Activated CD4-positive, alpha-beta T cell treated with anti-CD3 and anti-CD28 coated beads, Interleukin-2, Interleukin-4, amounts not matched to agents 100 ng/mL and 50 ng/mL, durations not matched to agents 16 hours and 8 hours (primary cell): ENCODE measurements around the gene CNTD1.
"Not testable (repeated sequence)": the region's sequence is repeated elsewhere in the genome, so short reads cannot be mapped to it uniquely, and the experiment has no call there.

Experiments
- DNase-seq: peaks from one replicate; pipeline ENCODE4 v3.0.0-alpha.2; 2020; ENCODE audit warnings: low spot score

Gene CNTD1, protein sequence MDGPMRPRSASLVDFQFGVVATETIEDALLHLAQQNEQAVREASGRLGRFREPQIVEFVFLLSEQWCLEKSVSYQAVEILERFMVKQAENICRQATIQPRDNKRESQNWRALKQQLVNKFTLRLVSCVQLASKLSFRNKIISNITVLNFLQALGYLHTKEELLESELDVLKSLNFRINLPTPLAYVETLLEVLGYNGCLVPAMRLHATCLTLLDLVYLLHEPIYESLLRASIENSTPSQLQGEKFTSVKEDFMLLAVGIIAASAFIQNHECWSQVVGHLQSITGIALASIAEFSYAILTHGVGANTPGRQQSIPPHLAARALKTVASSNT

GRCh38 chr17:42798383-42799380, at the start of gene CNTD1, which contains the start of gene COA3:
Gene CNTD1 (plus strand): TSS chr17:42798861. CDS start chr17:42799068, 207 bp downstream.
Gene COA3 (minus strand): TSS chr17:42798704. CDS start chr17:42798681, 23 bp downstream.
- peak; percentile 87 for DNase-seq

- DNase-seq, result no peak
Observed at GRCh38 chr17:42748908-42749798, 49.5 kb upstream of the CNTD1 start.

DNA sequence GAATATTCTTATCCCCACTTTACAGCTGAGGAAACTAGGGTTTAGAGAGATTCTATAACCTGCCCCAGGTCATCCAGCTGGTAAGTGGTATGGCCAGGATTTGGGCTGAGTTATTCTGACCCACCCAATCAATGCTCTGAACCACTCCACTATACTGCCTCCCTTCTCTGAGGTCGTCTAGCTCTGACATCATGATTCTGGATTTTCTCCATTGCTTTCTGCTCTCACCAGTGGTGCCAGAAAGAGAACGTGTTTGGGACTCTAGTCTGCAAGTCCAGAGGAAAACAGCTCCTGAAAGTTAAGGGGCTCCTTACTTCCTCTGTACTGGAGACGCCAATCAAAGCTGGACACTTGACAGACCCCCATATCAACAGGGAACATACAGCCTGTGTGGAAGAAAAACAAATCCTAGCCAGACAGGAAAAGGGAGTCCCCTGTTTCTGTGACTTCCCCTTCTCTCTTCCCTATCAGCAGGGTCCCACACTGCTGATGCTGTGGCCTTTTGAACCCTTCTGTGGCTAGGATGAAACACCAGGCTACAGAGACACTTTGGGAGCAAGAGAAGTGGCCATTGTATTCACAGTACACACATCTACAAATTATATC, 47.8 kb upstream of the CNTD1 start:
- no peak for DNase-seq

- DNase-seq, result no peak
Observed at GRCh38 chr17:42751628-42752027, 47.0 kb upstream of the CNTD1 start.

DNA sequence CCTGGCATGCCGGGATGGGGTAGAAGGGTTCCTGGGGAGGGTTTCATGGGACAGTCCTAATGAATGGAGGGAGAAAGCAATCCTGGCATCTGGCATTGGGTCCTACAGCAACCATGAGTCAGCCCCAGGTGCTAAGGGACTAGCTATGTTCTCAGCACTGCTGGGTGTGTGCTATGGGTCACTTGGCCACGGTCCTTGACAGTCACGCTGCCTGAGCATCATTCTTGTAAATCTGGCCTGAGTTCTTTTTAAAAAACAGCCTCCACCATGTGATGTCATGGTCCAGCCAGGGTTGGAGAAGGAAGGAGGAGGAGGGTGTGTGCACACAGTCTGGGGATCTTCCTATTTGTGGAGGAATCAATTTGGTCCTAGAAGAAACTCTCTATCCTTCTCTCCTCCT, 43.9 kb upstream of the CNTD1 start:
- DNase-seq, result no peak

DNA sequence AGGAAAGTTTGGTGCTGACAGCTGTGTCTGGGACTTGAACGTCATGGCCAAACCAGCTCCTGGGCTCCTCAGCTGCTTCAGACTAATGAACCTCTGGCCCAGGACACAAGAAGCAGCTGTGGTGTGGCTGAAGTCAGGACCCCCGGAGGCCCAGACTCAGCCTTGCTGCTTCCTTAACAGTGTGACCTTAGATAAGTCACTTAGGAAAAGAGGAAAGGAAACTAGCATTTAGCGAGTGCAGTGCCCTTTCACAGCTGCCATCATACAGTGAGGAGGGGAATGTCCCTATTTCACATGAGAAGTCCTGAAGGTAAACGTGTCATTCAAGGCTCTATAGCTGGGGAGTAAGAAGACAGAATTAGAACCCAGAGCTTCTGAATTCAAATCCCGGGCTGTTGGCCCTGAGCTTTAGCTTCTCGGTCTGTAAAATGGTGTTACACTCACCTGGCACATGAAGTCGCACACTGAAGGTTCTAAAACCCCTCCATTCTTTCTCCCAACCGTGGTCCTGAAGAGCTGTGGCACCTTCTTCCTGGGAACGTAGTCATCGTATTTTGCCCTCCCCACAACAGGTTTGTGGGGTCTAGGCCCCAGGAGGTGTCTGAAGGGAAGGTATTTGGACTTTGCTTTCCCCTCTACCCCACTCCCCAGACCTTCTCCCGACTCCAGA, 38.5 kb upstream of the CNTD1 start:
- no peak for DNase-seq

GRCh38 chr17:42760652-42761581, 37.7 kb upstream of the CNTD1 start, which contains the start of gene RAMP2:
Gene RAMP2 (plus strand): TSS chr17:42761227. CDS start chr17:42761262, 35 bp downstream.
- DNase-seq, result no peak

DNA sequence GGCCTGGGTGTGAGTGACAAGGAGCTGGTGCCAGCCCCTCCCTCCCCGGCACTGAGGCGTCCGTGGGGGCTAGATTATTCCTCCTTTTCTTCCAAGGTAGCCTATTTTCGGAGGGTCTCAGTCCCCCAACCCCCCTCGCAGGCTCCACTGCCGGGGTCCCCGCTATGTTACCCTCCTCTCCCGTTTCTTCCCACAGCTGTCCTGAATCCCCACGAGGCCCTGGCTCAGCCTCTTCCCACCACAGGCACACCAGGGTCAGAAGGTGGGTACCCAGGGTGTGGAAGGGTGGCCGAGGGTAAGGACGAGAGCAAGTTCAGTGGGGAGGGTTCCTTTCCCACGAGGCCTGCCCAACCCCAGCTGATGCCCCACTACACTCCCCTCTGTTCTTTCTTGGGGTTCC, 37.0 kb upstream of the CNTD1 start:
- no peak for DNase-seq

GRCh38 chr17:42766124-42766523, 32.5 kb upstream of the CNTD1 start:
- no peak for DNase-seq

DNA sequence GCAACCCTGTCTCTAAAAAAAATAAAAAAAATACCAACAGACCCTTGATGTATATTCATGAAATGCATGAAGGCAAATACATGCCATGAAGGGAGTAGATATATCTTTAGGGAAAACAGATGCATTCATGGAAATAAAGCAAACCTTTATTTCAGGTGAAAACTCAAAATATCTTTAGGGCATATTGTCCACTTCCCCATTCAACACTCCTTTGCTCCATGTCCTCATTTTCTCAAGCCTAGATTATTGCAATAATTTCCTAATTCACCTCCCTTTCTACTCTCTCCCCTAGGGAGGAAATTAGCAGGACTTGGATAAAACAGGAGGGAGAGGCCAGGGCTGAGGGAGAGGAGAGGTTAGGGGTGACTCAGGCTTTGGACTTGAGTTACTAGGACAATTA, 31.1 kb upstream of the CNTD1 start:
- DNase-seq, result no peak

- DNase-seq, result not testable (repeated sequence)
Observed at GRCh38 chr17:42768006-42768405, 30.7 kb upstream of the CNTD1 start.

DNA sequence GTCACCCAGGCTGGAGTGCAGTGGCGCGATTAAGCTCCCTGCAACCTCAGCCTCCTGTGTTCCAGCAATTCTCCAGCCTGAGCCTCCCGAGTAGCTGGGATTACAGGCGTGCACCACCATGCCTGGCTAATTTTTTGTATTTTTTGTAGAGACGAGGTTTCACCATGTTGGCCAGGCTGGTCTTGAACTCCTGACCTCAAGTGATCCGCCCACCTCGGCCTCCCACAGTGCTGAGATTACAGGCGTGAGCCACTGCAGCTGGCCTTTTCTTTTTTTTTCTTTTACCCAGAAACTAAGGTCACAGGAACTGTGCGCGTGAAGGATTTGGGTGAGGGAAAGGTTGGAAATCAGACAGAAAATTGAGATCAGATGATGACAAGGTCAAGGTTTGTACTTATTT, 28.7 kb upstream of the CNTD1 start:
- not testable (repeated sequence) for DNase-seq

DNA sequence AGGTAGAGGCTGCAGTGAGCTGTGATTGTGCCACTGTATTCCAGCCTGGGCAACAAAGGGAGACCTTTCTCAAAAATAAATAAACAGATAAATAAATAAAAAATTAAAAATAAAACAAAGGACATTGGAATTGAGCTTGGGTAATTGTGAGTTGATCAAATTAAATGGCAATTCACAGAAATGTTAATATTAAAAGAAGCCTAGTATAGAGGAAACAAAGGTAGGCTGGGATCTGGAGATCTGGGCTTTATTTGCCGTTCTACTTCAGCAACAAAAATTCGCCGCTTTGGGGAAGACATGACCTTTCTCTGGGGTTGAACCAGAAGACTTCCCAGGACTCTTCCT, 25.7 kb upstream of the CNTD1 start:
- no peak for DNase-seq

DNA sequence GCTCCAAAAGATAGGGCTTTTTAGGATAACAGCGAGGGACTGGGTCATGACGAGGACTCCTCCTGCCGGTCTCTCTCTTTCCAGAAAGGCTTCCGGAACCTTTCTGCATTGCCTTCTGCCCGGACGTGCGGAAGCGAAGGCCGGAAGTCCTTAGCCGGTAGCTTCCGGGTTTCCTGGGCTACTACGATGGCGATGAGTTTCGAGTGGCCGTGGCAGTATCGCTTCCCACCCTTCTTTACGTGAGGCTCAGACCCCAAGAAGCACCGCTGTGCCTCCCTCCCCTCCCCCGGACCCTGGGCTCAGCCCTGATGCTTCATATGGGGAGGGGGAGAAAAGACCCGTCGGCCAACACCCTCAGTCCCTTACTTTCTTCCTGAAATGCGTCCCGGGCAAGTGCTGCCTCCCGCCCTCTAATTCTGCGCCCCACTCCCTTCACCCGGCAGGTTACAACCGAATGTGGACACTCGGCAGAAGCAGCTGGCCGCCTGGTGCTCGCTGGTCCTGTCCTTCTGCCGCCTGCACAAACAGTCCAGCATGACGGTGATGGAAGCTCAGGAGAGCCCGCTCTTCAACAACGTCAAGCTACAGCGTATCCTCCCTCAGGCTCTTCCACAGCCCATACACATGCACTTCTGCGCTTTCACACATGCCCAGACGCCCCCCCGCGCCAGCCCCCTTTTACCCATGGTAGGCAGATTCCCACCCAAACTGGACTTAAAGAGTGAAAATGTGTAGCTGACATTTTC, 25.2 kb upstream of the CNTD1 start, which contains the start of gene VPS25:
VPS25 (plus strand) TSS at position 160 of the 746 bp plus-strand sequence; CDS start at position 187, 27 bp downstream.
- peak; percentile 85 for DNase-seq

DNA sequence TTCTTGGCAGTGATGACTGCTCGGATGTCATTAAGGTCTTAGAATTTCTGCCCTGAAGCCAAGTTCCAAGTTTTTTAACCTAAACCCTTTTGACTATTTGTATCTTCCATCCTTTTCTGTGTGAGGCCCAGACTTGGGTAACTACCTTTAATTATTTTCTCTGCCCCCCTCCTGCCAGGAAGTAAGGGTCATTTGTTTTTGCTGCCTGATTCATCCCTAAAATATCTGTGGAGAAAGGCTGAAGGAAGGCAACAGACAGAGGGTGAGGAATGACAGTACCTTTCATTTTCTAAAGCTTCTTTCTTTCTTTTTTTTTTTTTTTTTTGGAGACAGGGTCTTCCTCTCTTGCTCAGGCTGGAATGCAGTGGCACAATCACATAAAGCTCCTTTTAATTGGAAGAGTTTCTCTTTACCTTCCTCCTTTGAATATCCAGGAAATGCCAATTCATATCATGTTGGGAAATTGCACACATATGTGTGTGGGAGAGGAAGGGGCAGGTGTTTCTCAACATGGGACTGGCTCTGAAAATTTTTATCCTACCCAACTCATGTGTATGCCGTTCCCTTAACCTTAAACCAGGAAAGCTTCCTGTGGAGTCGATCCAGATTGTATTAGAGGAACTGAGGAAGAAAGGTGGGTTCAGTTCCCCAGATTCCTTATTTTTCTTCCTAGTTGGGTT, 24.5 kb upstream of the CNTD1 start:
- no peak for DNase-seq

GRCh38 chr17:42775534-42776098, 23.0 kb upstream of the CNTD1 start:
- DNase-seq, result no peak

- no peak for DNase-seq
Observed at GRCh38 chr17:42778570-42778969, 20.1 kb upstream of the CNTD1 start.
